Thyroid gland (tissue), 4 donors: ENCODE measurements around the gene SF1. TPM values are rescaled to one million over a fixed set of nuclear protein-coding genes. Genes with fewer than 3 reads are reported as not detected.

Experiments
- DNase-seq, 2 donors: peaks; one replicate each; pipeline ENCODE4 v3.0.0-alpha.2; 2019
- H3K27ac ChIP-seq, 3 donors: fragments of 200-600 bp; sonication (generic); 1 replicate in 2 of 3; 2 replicates in 1 of 3; pipeline ENCODE4 v1.5.1; 2016 to 2019; ENCODE audit warnings: mild to moderate bottlenecking in 1 of 3, moderate library complexity in 1 of 3
- H3K27me3 ChIP-seq: fragments of 200-600 bp; sonication (generic); one replicate; pipeline ENCODE4 v1.5.1; 2019
- H3K36me3 ChIP-seq, 2 donors: fragments of 200-600 bp; sonication (generic); one replicate each; pipeline ENCODE4 v1.5.1; 2016 to 2019
- H3K4me1 ChIP-seq, 2 donors: fragments of 200-600 bp; sonication (generic); one replicate each; pipeline ENCODE4 v1.5.1; 2017 to 2019
- H3K4me3 ChIP-seq, 3 donors: fragments of 200-600 bp; sonication (generic); replicated peaks in 1 of 3; 1 replicate in 2 of 3; 2 replicates in 1 of 3; pipeline ENCODE4 v1.5.1; 2016; ENCODE audit warnings: mild to moderate bottlenecking in 1 of 3
- H3K9me3 ChIP-seq: fragments of 200-600 bp; sonication (generic); one replicate; pipeline ENCODE4 v1.5.1; 2017
- CTCF ChIP-seq, 6 experiments: fragments of 200-600 bp in 3 of 6; fragments of 450-650 bp in 3 of 6; sonication (generic) in 3 of 6; IDR thresholded peaks; one replicate each; pipeline ENCODE4 v1.5.1; 2016 to 2019; ENCODE audit warnings: antibody characterized with exemption in 6 of 6, mild to moderate bottlenecking in 2 of 6, inconsistent platforms in 1 of 6, moderate library complexity in 1 of 6
- POLR2A ChIP-seq, 2 donors: fragments of 450-650 bp; IDR thresholded peaks; one replicate each; pipeline ENCODE4 v1.6.1; 2017; ENCODE audit warnings: antibody characterized with exemption in 2 of 2, mild to moderate bottlenecking in 2 of 2, moderate library complexity in 1 of 2
- WGBS, 2 donors: methylation state at CpG; one replicate each; pipeline ENCODE4 v1.1.5; 2017; 5-methylcytosine and 5-hydroxymethylcytosine counted together
- intact Hi-C: fragments of 100-400 bp; cut with DNase I; formaldehyde crosslinking; loops from one replicate; pipeline ENCODE4 v1.15.1; 2023
- total RNA-seq, 4 donors: library from RNA; depleted of rRNA; stranded (reverse); fragments of >200 nt; gene quantifications; one replicate each; pipeline ENCODE4 v1.2.3, GENCODE V29; 2016

SF1 gene
- total RNA-seq, 4 donors from 2014 or later, result 171 to 419 (median 297) TPM

GRCh38 chr11:64762674-64763525, 15.4 kb downstream of the SF1 start:
- 32 to 35% methylated on average over 13 of the region's 13 CpGs for WGBS, 2 donors
- H3K4me1 ChIP-seq, result peaks cover 36 to 58% of the 10 kb centered on the region in 2 donors

GRCh38 chr11:64762277-64762673, 16.1 kb downstream of the SF1 start:
- Histone ChIP-seq H3K9me3 (no peaks in the 10 kb centered on the region), H3K36me3 (peaks cover 34 to 46% of the 10 kb centered on the region in 2 donors), H3K4me1 (peaks cover 36 to 58% of the 10 kb centered on the region in 2 donors), H3K27ac (peak overlapping the region in 1 of 3 donors; percentile 75), H3K27me3 (no peaks in the 10 kb centered on the region), H3K4me3 (no peak overlapping the region)
- TF ChIP-seq POLR2A (IDR thresholded peaks at IDR 0.05), result no peak
- TF ChIP-seq CTCF (IDR thresholded peaks at IDR 0.05), result no peak
- peak; percentile 46 to 49 for DNase-seq
- intact Hi-C loops, result no loop called here
- 48 to 57% methylated on average over 5 of the region's 5 CpGs for WGBS, 2 donors

More at GRCh38 chr11:64762674-64763525, 15.4 kb downstream of the SF1 start:
- peak overlapping the region; percentile 47 to 75 (median 52) for H3K27ac ChIP-seq
- no peaks in the 10 kb centered on the region for H3K27me3 ChIP-seq
- H3K4me3 ChIP-seq, result no peak overlapping the region
- intact Hi-C loops, result no loop called here
- peaks cover 40 to 52% of the 10 kb centered on the region in 2 donors for H3K36me3 ChIP-seq
- DNase-seq, result peak; percentile 65 to 70
- TF ChIP-seq CTCF (IDR thresholded peaks at IDR 0.05) (no peak), POLR2A (IDR thresholded peaks at IDR 0.05) (no peak)
- no peaks in the 10 kb centered on the region for H3K9me3 ChIP-seq

- WGBS, 2 donors, result 77 to 79% methylated on average over 7 of the region's 7 CpGs
- Histone ChIP-seq H3K27me3 (no peaks in the 10 kb centered on the region), H3K36me3 (peaks cover 20 to 32% of the 10 kb centered on the region in 2 donors), H3K4me3 (no peak overlapping the region), H3K4me1 (peaks cover 46 to 66% of the 10 kb centered on the region in 2 donors), H3K9me3 (no peaks in the 10 kb centered on the region), H3K27ac (peak overlapping the region in 2 of 3 donors; percentile 50 to 84)
- TF ChIP-seq CTCF (IDR thresholded peaks at IDR 0.05), result no peak
- TF ChIP-seq POLR2A (IDR thresholded peaks at IDR 0.05), result no peak
- no peak for DNase-seq
- intact Hi-C loops, result no loop called here
Measured at GRCh38 chr11:64760759-64761420, 17.5 kb downstream of the SF1 start.

GRCh38 chr11:64759722-64760719, 18.3 kb downstream of the SF1 start, which contains the start of gene PYGM:
Gene PYGM, minus strand, starts transcription at chr11:64759974. Its CDS starts 76 bp downstream, at chr11:64759898.
- H3K27me3 ChIP-seq, result no peaks in the 10 kb centered on the region
- H3K4me1 ChIP-seq, result peaks cover 47 to 68% of the 10 kb centered on the region in 2 donors
- intact Hi-C loops, result no loop called here
- peaks cover 11 to 23% of the 10 kb centered on the region in 2 donors for H3K36me3 ChIP-seq
- TF ChIP-seq POLR2A (IDR thresholded peaks at IDR 0.05) (peak in 1 of 2 donors; percentile 67), CTCF (IDR thresholded peaks at IDR 0.05) (no peak)
- H3K27ac ChIP-seq, result peak within 1 kb of the TSS; percentile 79 to 87 (median 84)
- no peak within 1 kb of the TSS for H3K4me3 ChIP-seq
- WGBS, 2 donors, result 29 to 30% methylated on average over 19 to 23 of the region's 24 CpGs
- peak; percentile 93 to 97 for DNase-seq
- H3K9me3 ChIP-seq, result no peaks in the 10 kb centered on the region
